Activated CD8-positive, alpha-beta T cell treated with anti-CD3 and anti-CD28 coated beads, Interleukin-2, amount 10 ng/mL, durations not matched to agents 7 days and 5 days (primary cell): ENCODE measurements around the gene SYN1. TPM values are rescaled to one million over a fixed set of nuclear protein-coding genes. Genes with fewer than 3 reads are reported as not detected.

Experiments
- ATAC-seq: fragments of 150-1000 bp; cut with Tn5 transposase; one replicate; pipeline ENCODE4 v1.10.0; 2021; ENCODE audit warnings: moderate library complexity
- CTCF ChIA-PET: fragments of 350-600 bp; sonication (Branson Sonifier 250); formaldehyde crosslinking; loops from one replicate; lab custom pipeline; 2021; ENCODE audit warnings: antibody characterized with exemption; lab: Charles Lee
- POLR2A ChIA-PET: fragments of 350-600 bp; sonication (Branson Sonifier 250); formaldehyde crosslinking; loops from one replicate; lab custom pipeline; 2021; ENCODE audit warnings: antibody characterized with exemption; lab: Charles Lee
- DNase-seq: peaks from one replicate; pipeline ENCODE4 v3.0.0-alpha.2; 2020
- H3K27ac Mint-ChIP-seq: one replicate; pipeline ENCODE4 v1.8.0; 2021; ENCODE audit warnings: mild to moderate bottlenecking, mixed read lengths
- H3K27me3 Mint-ChIP-seq: one replicate; pipeline ENCODE4 v1.8.0; 2021; ENCODE audit warnings: low read depth, mixed read lengths
- H3K36me3 Mint-ChIP-seq: one replicate; pipeline ENCODE4 v1.8.0; 2021; ENCODE audit warnings: low read depth, mixed read lengths
- H3K4me1 Mint-ChIP-seq: one replicate; pipeline ENCODE4 v1.8.0; 2021; ENCODE audit warnings: low read depth, mixed read lengths
- H3K4me3 Mint-ChIP-seq: one replicate; pipeline ENCODE4 v1.8.0; 2021; ENCODE audit warnings: mild to moderate bottlenecking, mixed read lengths
- H3K9me3 Mint-ChIP-seq: one replicate; pipeline ENCODE4 v1.8.0; 2022; ENCODE audit warnings: mixed read lengths; ENCODE audit not compliant: insufficient read depth
- total RNA-seq, 2 experiments: library from RNA; stranded (reverse); gene quantifications; one replicate each; pipeline ENCODE4 v1.2.3, GENCODE V29; 2021

SYN1 gene
- total RNA-seq, 2 experiments from 2014 or later = 0.57 to 0.58 TPM

GRCh38 chrX:47564438-47565085 is 55.1 kb downstream of the SYN1 start:
- Mint-ChIP-seq H3K27me3 (no peaks in the 10 kb centered on the region), H3K27ac (peak overlapping the region; percentile 18), H3K9me3 (no peaks in the 10 kb centered on the region), H3K4me1 (peaks cover 34% of the 10 kb centered on the region), H3K4me3 (no peak overlapping the region), H3K36me3 (peaks cover 36% of the 10 kb centered on the region)
- ChIA-PET CTCF (no interaction called here), POLR2A (no interaction called here)
- ATAC-seq = no peak
- DNase-seq = no peak

GRCh38 chrX:47563801-47564315 is 55.8 kb downstream of the SYN1 start:
- CTCF ChIA-PET = no interaction called here
- POLR2A ChIA-PET = interaction anchor here (0.6 kb wide), 1 partner anchor 58 kb away, joined by 3 read pairs; no protein-coding TSS in a partner anchor
- H3K27me3 Mint-ChIP-seq = no peaks in the 10 kb centered on the region
- peaks cover 36% of the 10 kb centered on the region for H3K4me1 Mint-ChIP-seq
- DNase-seq (no peak), ATAC-seq (no peak)
- no peaks in the 10 kb centered on the region for H3K9me3 Mint-ChIP-seq
- H3K27ac Mint-ChIP-seq = peak overlapping the region; percentile 18
- no peak overlapping the region for H3K4me3 Mint-ChIP-seq
- peaks cover 31% of the 10 kb centered on the region for H3K36me3 Mint-ChIP-seq

GRCh38 chrX:47562615-47563243 is 56.9 kb downstream of the SYN1 start:
- ChIA-PET CTCF (no interaction called here), POLR2A (no interaction called here)
- H3K4me1 Mint-ChIP-seq = peaks cover 36% of the 10 kb centered on the region
- peaks cover 24% of the 10 kb centered on the region for H3K36me3 Mint-ChIP-seq
- ATAC-seq (no peak), DNase-seq (peak; percentile 60)
- H3K4me3 Mint-ChIP-seq = peak overlapping the region; percentile 60
- no peaks in the 10 kb centered on the region for H3K9me3 Mint-ChIP-seq
- H3K27me3 Mint-ChIP-seq = no peaks in the 10 kb centered on the region
- peak overlapping the region; percentile 74 for H3K27ac Mint-ChIP-seq

GRCh38 chrX:47561659-47562151 is 58.0 kb downstream of the SYN1 start:
- no peaks in the 10 kb centered on the region for H3K27me3 Mint-ChIP-seq
- ATAC-seq = no peak
- POLR2A ChIA-PET = no interaction called here
- H3K27ac Mint-ChIP-seq = peak overlapping the region; percentile 96
- H3K9me3 Mint-ChIP-seq = no peaks in the 10 kb centered on the region
- peaks cover 19% of the 10 kb centered on the region for H3K36me3 Mint-ChIP-seq
- CTCF ChIA-PET = interaction anchor here (1.2 kb wide), 1 partner anchor 67 kb away, joined by 5 read pairs; no protein-coding TSS in a partner anchor
- peaks cover 39% of the 10 kb centered on the region for H3K4me1 Mint-ChIP-seq
- DNase-seq = no peak
- H3K4me3 Mint-ChIP-seq = peak overlapping the region; percentile 88

GRCh38 chrX:47560934-47561658 is 58.6 kb downstream of the SYN1 start, which contains the start of gene ARAF:
ARAF (plus strand) TSS chrX:47561205; CDS start chrX:47562968, 1,763 bp downstream.
- Mint-ChIP-seq H3K4me3 (peak within 1 kb of the TSS; percentile 88), H3K27me3 (no peaks in the 10 kb centered on the region), H3K4me1 (peaks cover 43% of the 10 kb centered on the region), H3K27ac (peak within 1 kb of the TSS; percentile 96), H3K36me3 (peaks cover 15% of the 10 kb centered on the region), H3K9me3 (no peaks in the 10 kb centered on the region)
- peak; percentile 95 for ATAC-seq
- CTCF ChIA-PET = interaction anchor here (1.2 kb wide), 1 partner anchor 68 kb away, joined by 5 read pairs; no protein-coding TSS in a partner anchor
- POLR2A ChIA-PET = no interaction called here
- DNase-seq = peak; percentile 97

- H3K36me3 Mint-ChIP-seq = peaks cover 15% of the 10 kb centered on the region
- no peaks in the 10 kb centered on the region for H3K9me3 Mint-ChIP-seq
- no peak for DNase-seq
- no peaks in the 10 kb centered on the region for H3K27me3 Mint-ChIP-seq
- H3K27ac Mint-ChIP-seq = peak overlapping the region; percentile 96
- POLR2A ChIA-PET = no interaction called here
- no peak for ATAC-seq
- peak overlapping the region; percentile 88 for H3K4me3 Mint-ChIP-seq
- H3K4me1 Mint-ChIP-seq = peaks cover 45% of the 10 kb centered on the region
- CTCF ChIA-PET = interaction anchor here (1.0 kb wide), 1 partner anchor 12 kb away, joined by 3 read pairs; no protein-coding TSS in a partner anchor
Observed at GRCh38 chrX:47560179-47560933, 59.3 kb downstream of the SYN1 start.

GRCh38 chrX:47558436-47558835 is 61.2 kb downstream of the SYN1 start:
- H3K4me1 Mint-ChIP-seq = peaks cover 36% of the 10 kb centered on the region
- POLR2A ChIA-PET = no interaction called here
- peaks cover 4% of the 10 kb centered on the region for H3K36me3 Mint-ChIP-seq
- H3K27me3 Mint-ChIP-seq = no peaks in the 10 kb centered on the region
- H3K27ac Mint-ChIP-seq = no peak overlapping the region
- CTCF ChIA-PET = interaction anchor here (1.3 kb wide), 1 partner anchor 61 kb away, joined by 6 read pairs; no protein-coding TSS in a partner anchor
- H3K9me3 Mint-ChIP-seq = no peaks in the 10 kb centered on the region
- no peak overlapping the region for H3K4me3 Mint-ChIP-seq
- no peak for ATAC-seq
- DNase-seq = no peak

GRCh38 chrX:47556045-47556623 is 63.5 kb downstream of the SYN1 start:
- H3K9me3 Mint-ChIP-seq = no peaks in the 10 kb centered on the region
- H3K36me3 Mint-ChIP-seq = no peaks in the 10 kb centered on the region
- ATAC-seq = peak; percentile 93
- peak overlapping the region; percentile 90 for H3K27ac Mint-ChIP-seq
- peak overlapping the region; percentile 82 for H3K4me3 Mint-ChIP-seq
- DNase-seq = peak; percentile 90
- peaks cover 22% of the 10 kb centered on the region for H3K4me1 Mint-ChIP-seq
- H3K27me3 Mint-ChIP-seq = no peaks in the 10 kb centered on the region
- ChIA-PET CTCF (interaction anchor here (0.9 kb wide), 1 partner anchor 411 kb away, joined by 3 read pairs; the partner anchor contains the start of gene RBM10), POLR2A (interaction anchor here (0.6 to 1.3 kb wide), 6 partner anchors 9 to 337 kb away, joined by 3 to 4 read pairs (median 3); partner anchors contain the start of genes CDK16, CFP and TIMP1)

- Mint-ChIP-seq H3K27me3 (no peaks in the 10 kb centered on the region), H3K36me3 (no peaks in the 10 kb centered on the region), H3K4me3 (no peak overlapping the region), H3K27ac (no peak overlapping the region), H3K9me3 (no peaks in the 10 kb centered on the region), H3K4me1 (peaks cover 2% of the 10 kb centered on the region)
- ATAC-seq (no peak), DNase-seq (no peak)
- CTCF ChIA-PET = no interaction called here
- POLR2A ChIA-PET = no interaction called here
Observed at GRCh38 chrX:47543496-47543895, 76.2 kb downstream of the SYN1 start.

- CTCF ChIA-PET = no interaction called here
- H3K27me3 Mint-ChIP-seq = no peaks in the 10 kb centered on the region
- H3K4me1 Mint-ChIP-seq = peaks cover 2% of the 10 kb centered on the region
- H3K9me3 Mint-ChIP-seq = no peaks in the 10 kb centered on the region
- H3K4me3 Mint-ChIP-seq = no peak overlapping the region
- POLR2A ChIA-PET = no interaction called here
- ATAC-seq (no peak), DNase-seq (no peak)
- H3K27ac Mint-ChIP-seq = no peak overlapping the region
- no peaks in the 10 kb centered on the region for H3K36me3 Mint-ChIP-seq
Observed at GRCh38 chrX:47540754-47541538, 78.7 kb downstream of the SYN1 start.
